ENCODE measurements around the gene HEXIM2. TPM values are rescaled to one million over a fixed set of nuclear protein-coding genes. Genes with fewer than 3 reads are reported as not detected.

HEXIM2 gene
- total and polyA plus RNA-seq, 2 of the 13 experiments (the other 11 are each of a cell fraction or from before 2014, with no cell fraction given) = 27.1 to 32.4 TPM

GRCh38 chr17:45144199-45145034 lies 17.3 kb upstream of the HEXIM2 start:
- Histone ChIP-seq H3K27ac (ENCODE audit: extremely low read length, insufficient read depth, low read length) (no peak overlapping the region), H3K9me3 (ENCODE audit: low read length) (no peaks in the 10 kb centered on the region), H3K36me3 (replicated peaks in 1 of 2; ENCODE audit: control insufficient read depth in 1 of 2, insufficient read depth in 2 of 2, low read length in 2 of 2) (no peaks in the 10 kb centered on the region), H4K20me1 (ENCODE audit: insufficient read depth, low read length) (peaks cover 10% of the 10 kb centered on the region; the same call in 1 of the 2 replicates), H3K79me2 (ENCODE audit: insufficient read depth, low read length) (peaks cover 10% of the 10 kb centered on the region), H3K27me3 (ENCODE audit: control insufficient read depth in 1 of 2, insufficient read depth in 2 of 2, low read length in 2 of 2) (no peaks in the 10 kb centered on the region; a peak in 2 of 5 replicates), H3K4me3 (replicated peaks in 1 of 3; ENCODE audit: insufficient read depth in 1 of 3, low read depth in 2 of 3, low read length in 3 of 3) (no peak overlapping the region), H3K9ac (ENCODE audit: insufficient read depth, low read depth, low read length) (no peak overlapping the region), H2AFZ (ENCODE audit: low read length) (no peak overlapping the region), H3K4me1 (ENCODE audit: insufficient read depth, low read length) (peaks cover 11% of the 10 kb centered on the region), H3K4me2 (ENCODE audit: low read depth, low read length) (no peak overlapping the region)
- DNase-seq (ENCODE audit: low spot score) (no peak), FAIRE-seq (no peak), ATAC-seq (no peak)
- TF ChIP-seq AGO1 (IDR thresholded peaks at IDR 0.05; ENCODE audit: low read depth, low read length, poor library complexity, severe bottlenecking) (peak; percentile 84), DMAP1 (CRISPR knock-in tag; IDR thresholded peaks at IDR 0.05) (no peak), AKAP8 (CRISPR knock-in tag; IDR thresholded peaks at IDR 0.05) (peak; percentile 67), CENPX (CRISPR knock-in tag; IDR thresholded peaks at IDR 0.05) (no peak), PRDM15 (CRISPR knock-in tag; IDR thresholded peaks at IDR 0.05) (no peak), THAP9 (CRISPR knock-in tag; IDR thresholded peaks at IDR 0.05; ENCODE audit: borderline replicate concordance) (no peak), ZFY (CRISPR knock-in tag; IDR thresholded peaks at IDR 0.05) (peak; percentile 19; the same call in 1 of the 2 replicates), AGO2 (optimal IDR thresholded peaks at IDR 0.05; ENCODE audit: low read depth, low read length) (peak; percentile 92), HNRNPK (IDR thresholded peaks at IDR 0.05; ENCODE audit: low read depth, low read length, poor library complexity, severe bottlenecking) (peak; percentile 12), SP2 (CRISPR knock-in tag; IDR thresholded peaks at IDR 0.05) (no peak), POLR2A (IDR thresholded peaks at IDR 0.05; ENCODE audit: insufficient read depth in 1 of 2, low read depth in 2 of 2, low read length in 2 of 2) (peak in 1 of 2 experiments; percentile 14; a peak in 1 of 4 replicates), RBFOX2 (IDR thresholded peaks at IDR 0.05; ENCODE audit: low read depth, low read length) (peak; percentile 66)
- TF ChIP-seq, protein P1, sequence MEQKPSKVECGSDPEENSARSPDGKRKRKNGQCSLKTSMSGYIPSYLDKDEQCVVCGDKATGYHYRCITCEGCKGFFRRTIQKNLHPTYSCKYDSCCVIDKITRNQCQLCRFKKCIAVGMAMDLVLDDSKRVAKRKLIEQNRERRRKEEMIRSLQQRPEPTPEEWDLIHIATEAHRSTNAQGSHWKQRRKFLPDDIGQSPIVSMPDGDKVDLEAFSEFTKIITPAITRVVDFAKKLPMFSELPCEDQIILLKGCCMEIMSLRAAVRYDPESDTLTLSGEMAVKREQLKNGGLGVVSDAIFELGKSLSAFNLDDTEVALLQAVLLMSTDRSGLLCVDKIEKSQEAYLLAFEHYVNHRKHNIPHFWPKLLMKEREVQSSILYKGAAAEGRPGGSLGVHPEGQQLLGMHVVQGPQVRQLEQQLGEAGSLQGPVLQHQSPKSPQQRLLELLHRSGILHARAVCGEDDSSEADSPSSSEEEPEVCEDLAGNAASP (CRISPR knock-in tag; IDR thresholded peaks at IDR 0.05; ENCODE audit: borderline replicate concordance) = no peak
- 94% methylated on average over 71 of the region's 71 CpGs for WGBS (ENCODE audit: low lambda C conversion rate)
- no TSS peak for BruUV-seq (replicated peaks)
- CTCF ChIA-PET (ENCODE audit: low intra/inter-chr PET ratio, low total read pairs) = no interaction called here
- POLR2A ChIA-PET = no interaction called here
- intact Hi-C loops (cut with micrococcal nuclease; ENCODE audit: unreplicated experiment) = no loop called here
- in situ Hi-C loops (cut with HindIII; ENCODE audit: extremely low pct_ligation_motif_present, low pct_unique_long_range_greater_than_20kb) = loop anchor here (5.0 kb wide), 2 partner anchors 53 to 103 kb away; no protein-coding TSS in a partner anchor
